Activated CD4-positive, alpha-beta memory T cell treated with anti-CD3 and anti-CD28 coated beads for 36 hours (primary cell): Measurements from ENCODE around the gene SULT1A2. TPM values are rescaled to one million over a fixed set of nuclear protein-coding genes. Genes with fewer than 3 reads are reported as not detected.
"Not testable (repeated sequence)": the region's sequence is repeated elsewhere in the genome, so short reads cannot be mapped to it uniquely, and the experiment has no call there.

Experiments used
- CTCF ChIA-PET: fragments of 350-600 bp; sonication (Branson Sonifier 250); formaldehyde crosslinking; loops from one replicate; lab custom pipeline; 2021; ENCODE audit warnings: antibody characterized with exemption, inconsistent platforms; lab: Charles Lee
- POLR2A ChIA-PET: fragments of 350-600 bp; sonication (Branson Sonifier 250); formaldehyde crosslinking; loops from one replicate; lab custom pipeline; 2021; ENCODE audit warnings: antibody characterized with exemption; lab: Charles Lee
- DNase-seq: peaks from one replicate; pipeline ENCODE4 v3.0.0-alpha.2; 2020
- H3K27ac Mint-ChIP-seq: one replicate; pipeline ENCODE4 v1.8.0; 2021; ENCODE audit warnings: mixed read lengths
- H3K27me3 Mint-ChIP-seq: one replicate; pipeline ENCODE4 v1.8.0; 2021; ENCODE audit warnings: mixed read lengths
- H3K36me3 Mint-ChIP-seq: one replicate; pipeline ENCODE4 v1.8.0; 2021; ENCODE audit warnings: mixed read lengths
- H3K4me1 Mint-ChIP-seq: one replicate; pipeline ENCODE4 v1.8.0; 2021; ENCODE audit warnings: low read depth, mixed read lengths
- H3K4me3 Mint-ChIP-seq: one replicate; pipeline ENCODE4 v1.8.0; 2021; ENCODE audit warnings: mild to moderate bottlenecking, mixed read lengths
- H3K9me3 Mint-ChIP-seq: one replicate; pipeline ENCODE4 v1.8.0; 2021; ENCODE audit warnings: mixed read lengths
- intact Hi-C: fragments of 100-400 bp; cut with micrococcal nuclease; formaldehyde crosslinking; loops from one replicate; pipeline ENCODE4 v1.15.1; 2023
- total RNA-seq, 2 experiments: library from RNA; stranded (reverse); gene quantifications; one replicate each; pipeline ENCODE4 v1.2.3, GENCODE V29; 2021

Gene SULT1A2
- total RNA-seq, 2 experiments from 2014 or later, result 0.24 TPM; not detected in 1

DNA sequence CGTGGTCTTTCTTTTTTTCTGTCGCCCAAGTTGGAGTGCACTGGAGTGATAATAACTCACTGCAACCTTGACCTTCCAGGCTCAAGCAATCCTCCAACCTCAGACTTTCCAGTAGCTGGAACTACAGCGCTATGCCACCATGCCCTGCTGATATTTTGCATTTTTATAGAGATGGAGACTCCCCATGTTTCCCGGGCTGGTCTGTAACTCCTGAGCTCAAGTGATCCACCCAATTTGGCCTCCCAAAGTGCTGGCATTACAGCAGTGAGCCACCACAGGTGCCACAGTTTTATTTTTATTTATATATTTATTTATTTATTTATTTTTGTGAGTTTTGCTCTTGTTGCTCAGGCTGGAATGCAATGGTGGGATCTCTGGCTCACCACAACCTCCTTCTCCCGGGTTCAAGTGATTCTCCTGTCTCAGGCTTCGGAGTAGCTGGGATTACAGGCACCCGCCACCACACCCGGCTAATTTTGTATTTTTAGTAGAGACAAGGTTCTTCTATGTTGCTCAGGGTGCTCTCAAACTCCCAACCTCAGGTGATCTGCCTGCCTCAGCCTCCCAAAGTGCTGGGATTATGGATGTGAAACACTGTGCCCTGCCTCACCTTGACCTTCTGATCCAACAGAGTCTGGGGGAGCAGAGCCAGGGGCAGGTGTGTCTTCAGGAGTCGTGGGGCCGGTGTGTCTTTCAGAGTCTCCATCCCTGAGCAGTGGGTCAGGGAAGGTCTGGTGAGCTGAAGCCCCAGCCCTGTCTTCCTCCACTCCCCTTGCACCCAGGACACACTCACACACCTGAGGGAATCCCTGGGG lies 11.0 kb upstream of the SULT1A2 start:
- H3K4me1 Mint-ChIP-seq, intact Hi-C loops, H3K9me3 Mint-ChIP-seq, H3K4me3 Mint-ChIP-seq, H3K36me3 Mint-ChIP-seq, DNase-seq, H3K27me3 Mint-ChIP-seq, H3K27ac Mint-ChIP-seq, CTCF ChIA-PET, POLR2A ChIA-PET: not testable (repeated sequence)

DNA sequence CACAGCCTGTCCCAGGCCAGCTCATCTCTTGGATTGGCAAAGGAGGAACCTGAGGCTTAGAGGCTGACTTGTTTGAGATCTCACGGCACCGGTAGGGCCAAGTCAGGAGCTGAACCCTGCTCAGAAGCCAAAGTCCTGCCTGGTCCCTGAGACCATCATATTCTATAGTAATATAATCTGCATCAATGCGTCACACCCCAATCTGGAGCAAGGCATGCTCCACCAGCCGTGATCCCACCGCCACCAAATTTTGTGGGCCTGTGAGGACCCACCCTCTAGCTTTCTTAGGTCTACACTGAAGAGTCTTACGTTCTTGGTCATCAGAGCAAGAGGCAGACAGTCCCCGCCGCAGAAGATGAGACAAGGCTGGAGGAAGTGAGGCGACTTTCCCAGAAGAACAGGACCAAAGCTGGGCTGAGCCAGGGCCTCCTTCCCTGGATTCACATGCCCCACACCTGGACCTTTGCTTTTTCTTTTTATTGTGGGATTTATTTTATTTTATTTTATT lies 10.3 kb upstream of the SULT1A2 start:
- intact Hi-C loops, result no loop called here
- CTCF ChIA-PET, result no interaction called here
- Mint-ChIP-seq H3K4me1 (peaks cover 4% of the 10 kb centered on the region), H3K27me3 (no peaks in the 10 kb centered on the region), H3K27ac (no peak overlapping the region), H3K9me3 (no peaks in the 10 kb centered on the region), H3K4me3 (no peak overlapping the region), H3K36me3 (peaks cover 2% of the 10 kb centered on the region)
- POLR2A ChIA-PET, result no interaction called here
- no peak for DNase-seq

DNA sequence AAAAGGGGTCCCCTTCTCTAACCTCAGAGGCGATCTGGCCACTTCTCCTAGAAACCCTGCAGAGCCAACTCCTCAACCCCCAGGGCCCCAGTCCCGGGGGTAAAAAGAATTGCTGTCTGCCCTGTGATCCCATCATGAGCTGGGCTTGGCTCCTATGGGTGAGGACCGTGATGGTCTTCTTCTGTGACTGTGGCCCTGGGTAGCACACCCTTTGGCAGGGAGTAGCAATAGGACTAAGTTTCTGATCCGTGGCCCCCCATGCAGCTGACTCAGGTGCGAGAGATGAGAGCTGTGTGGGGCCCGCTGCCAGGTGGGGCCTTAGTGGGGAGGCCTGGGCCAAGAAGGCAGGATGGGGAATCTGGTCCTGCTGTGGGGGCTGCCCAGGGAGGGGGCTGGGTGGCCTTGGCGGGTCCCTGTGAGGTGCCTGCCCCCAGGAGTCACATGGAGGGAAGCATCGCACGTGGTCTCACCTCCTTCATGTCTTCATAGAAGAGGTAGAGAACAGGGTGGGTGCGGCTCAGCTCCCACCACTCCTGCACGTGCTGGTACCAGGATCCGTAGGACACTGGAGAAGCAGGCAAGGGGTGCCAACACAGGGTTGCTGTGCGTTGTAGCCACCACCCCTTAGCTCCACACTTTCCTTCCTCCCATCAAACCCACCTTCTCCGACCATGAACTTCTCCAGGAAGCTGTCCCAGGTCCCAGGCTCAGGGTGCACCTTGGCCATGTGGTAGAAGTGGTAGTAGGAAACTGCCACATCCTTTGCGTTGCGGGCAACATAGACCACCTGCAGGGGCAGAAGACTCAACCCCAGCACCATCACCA lies 9.7 kb upstream of the SULT1A2 start:
- H3K4me3 Mint-ChIP-seq, result no peak overlapping the region
- peaks cover 2% of the 10 kb centered on the region for H3K36me3 Mint-ChIP-seq
- no peaks in the 10 kb centered on the region for H3K9me3 Mint-ChIP-seq
- H3K27me3 Mint-ChIP-seq, result no peaks in the 10 kb centered on the region
- intact Hi-C loops, result no loop called here
- no peak overlapping the region for H3K27ac Mint-ChIP-seq
- peaks cover 4% of the 10 kb centered on the region for H3K4me1 Mint-ChIP-seq
- no peak for DNase-seq
- POLR2A ChIA-PET, result no interaction called here
- CTCF ChIA-PET, result no interaction called here

DNA sequence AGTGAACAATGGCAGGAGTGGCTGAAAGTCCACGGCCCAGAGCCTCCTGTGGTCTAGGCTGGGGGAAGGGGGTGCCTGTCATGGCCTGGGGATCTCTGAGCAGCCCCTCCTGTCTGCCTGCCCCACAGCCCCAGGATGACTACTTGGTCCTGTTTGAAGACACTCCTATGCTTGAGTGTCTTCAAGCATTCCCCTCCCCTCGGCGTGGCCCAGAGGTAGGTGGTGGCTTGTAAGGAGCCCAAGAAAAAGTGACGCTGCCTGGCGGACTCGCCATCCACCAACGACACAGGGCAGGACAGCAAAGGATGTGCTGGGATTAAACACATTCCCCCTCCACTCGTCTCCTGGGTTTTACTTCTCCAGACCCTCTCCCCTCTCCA lies 7.3 kb upstream of the SULT1A2 start:
- no peak for DNase-seq
- peaks cover 2% of the 10 kb centered on the region for H3K36me3 Mint-ChIP-seq
- POLR2A ChIA-PET, result no interaction called here
- CTCF ChIA-PET, result no interaction called here
- no peaks in the 10 kb centered on the region for H3K27me3 Mint-ChIP-seq
- H3K9me3 Mint-ChIP-seq, result no peaks in the 10 kb centered on the region
- no peak overlapping the region for H3K4me3 Mint-ChIP-seq
- no peak overlapping the region for H3K27ac Mint-ChIP-seq
- intact Hi-C loops, result no loop called here
- no peaks in the 10 kb centered on the region for H3K4me1 Mint-ChIP-seq

DNA sequence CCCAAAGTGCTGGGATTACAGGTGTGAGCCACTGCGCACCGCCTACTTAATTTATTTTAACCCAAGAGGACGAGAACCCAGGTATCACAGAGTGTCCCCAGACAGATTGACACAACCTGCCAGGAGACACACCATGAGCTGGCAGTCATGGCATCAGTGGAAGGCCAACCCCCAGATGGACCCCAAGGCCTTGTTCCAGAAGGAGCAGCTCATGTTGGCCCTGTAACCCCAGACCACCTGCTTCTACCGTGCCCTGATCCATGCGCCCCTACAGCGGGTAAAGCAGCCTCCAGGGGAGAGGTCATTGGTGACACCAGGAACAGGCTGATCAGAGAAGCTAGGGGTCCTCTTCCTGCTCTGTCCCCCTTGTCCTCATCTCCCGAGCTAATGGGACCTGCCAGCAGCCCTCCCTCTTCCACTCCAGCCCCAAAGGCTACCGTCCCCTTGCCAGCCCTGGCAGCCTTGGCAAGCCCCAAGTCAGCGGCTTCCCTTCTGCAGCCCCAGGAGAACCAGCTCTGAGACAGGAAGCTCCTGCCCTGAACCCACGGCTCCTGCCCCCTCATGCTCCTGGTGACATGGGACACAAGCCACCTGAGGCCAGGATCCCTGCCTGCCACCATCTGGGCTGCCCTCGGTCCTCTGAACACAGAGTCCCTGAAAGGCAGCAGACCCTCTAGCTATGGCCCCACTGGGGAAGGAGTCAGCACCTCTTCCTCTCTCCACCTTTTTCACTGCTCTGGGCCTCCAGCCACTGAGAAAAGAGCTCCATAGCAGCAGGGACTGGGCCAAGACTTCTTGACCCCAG lies 6.7 kb upstream of the SULT1A2 start:
- intact Hi-C loops, result no loop called here
- H3K36me3 Mint-ChIP-seq, result peaks cover 2% of the 10 kb centered on the region
- no peak overlapping the region for H3K27ac Mint-ChIP-seq
- ChIA-PET CTCF (no interaction called here), POLR2A (no interaction called here)
- H3K4me1 Mint-ChIP-seq, result no peaks in the 10 kb centered on the region
- no peaks in the 10 kb centered on the region for H3K27me3 Mint-ChIP-seq
- DNase-seq, result no peak
- H3K9me3 Mint-ChIP-seq, result no peaks in the 10 kb centered on the region
- no peak overlapping the region for H3K4me3 Mint-ChIP-seq

DNA sequence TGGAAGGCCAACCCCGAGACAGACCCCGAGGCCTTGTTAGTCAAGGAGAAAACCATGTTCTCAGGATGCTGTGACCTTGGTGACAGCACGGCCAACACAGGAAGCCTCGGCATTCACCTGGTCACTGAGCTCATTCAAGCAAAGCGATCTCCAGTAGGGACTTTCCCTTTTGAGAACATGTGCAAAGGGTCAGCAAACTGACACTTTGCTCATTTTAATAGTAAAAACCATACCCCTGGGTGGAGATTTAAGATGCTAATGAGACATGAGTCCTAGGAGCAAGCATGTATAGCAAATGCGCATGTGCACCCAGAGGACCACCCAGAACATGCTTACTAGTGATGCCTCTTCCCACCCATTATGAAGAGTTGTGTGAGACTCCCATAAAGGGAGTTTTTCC lies 5.7 kb upstream of the SULT1A2 start:
- CTCF ChIA-PET, result no interaction called here
- no peaks in the 10 kb centered on the region for H3K4me1 Mint-ChIP-seq
- intact Hi-C loops, result no loop called here
- POLR2A ChIA-PET, result no interaction called here
- no peak overlapping the region for H3K4me3 Mint-ChIP-seq
- no peaks in the 10 kb centered on the region for H3K27me3 Mint-ChIP-seq
- H3K27ac Mint-ChIP-seq, result no peak overlapping the region
- H3K36me3 Mint-ChIP-seq, result peaks cover 2% of the 10 kb centered on the region
- no peaks in the 10 kb centered on the region for H3K9me3 Mint-ChIP-seq
- DNase-seq, result no peak

DNA sequence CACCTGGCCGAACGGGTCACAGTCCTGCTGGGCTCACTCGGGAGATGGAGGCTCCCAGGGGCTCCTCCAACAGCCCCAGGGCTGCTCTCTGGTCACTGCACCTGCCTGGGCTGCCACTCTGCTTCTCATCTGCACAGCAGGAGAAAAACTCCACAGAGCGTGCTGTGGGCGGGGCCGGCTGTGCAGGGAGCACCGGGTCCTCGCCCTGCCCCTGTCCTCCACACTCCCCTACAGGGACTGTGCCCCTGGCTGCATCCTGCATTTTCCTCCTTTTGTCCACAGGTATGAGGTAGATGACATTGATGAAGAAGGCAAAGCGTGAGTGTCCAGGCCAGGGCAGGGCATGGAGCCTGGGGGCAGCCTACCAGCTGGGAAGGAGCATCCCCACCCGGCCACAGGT lies 5.2 kb upstream of the SULT1A2 start:
- H3K9me3 Mint-ChIP-seq, POLR2A ChIA-PET, intact Hi-C loops, H3K27ac Mint-ChIP-seq, CTCF ChIA-PET, H3K4me1 Mint-ChIP-seq, H3K4me3 Mint-ChIP-seq, DNase-seq, H3K36me3 Mint-ChIP-seq, H3K27me3 Mint-ChIP-seq: not testable (repeated sequence)

DNA sequence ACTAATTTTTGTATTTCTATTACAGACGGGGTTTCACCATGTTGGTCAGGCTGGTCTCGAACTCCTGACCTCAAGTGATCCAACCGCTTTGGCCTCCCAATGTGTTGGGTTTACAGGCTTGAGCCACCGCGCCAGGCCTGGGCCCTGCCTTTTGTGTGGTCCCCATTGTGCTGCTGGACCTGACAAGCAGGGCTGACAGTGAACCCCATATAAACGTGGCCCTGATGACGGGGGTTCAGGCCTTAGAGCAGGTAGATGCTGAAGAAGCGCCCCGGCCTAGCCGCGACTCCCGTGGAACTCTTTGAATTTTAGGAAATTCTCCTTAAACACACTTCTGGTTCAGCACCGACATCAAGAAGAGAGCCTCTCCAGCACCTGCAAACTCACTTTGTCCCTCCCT lies 4.7 kb upstream of the SULT1A2 start:
- H3K27me3 Mint-ChIP-seq, H3K4me3 Mint-ChIP-seq, H3K9me3 Mint-ChIP-seq, POLR2A ChIA-PET, CTCF ChIA-PET, H3K4me1 Mint-ChIP-seq, intact Hi-C loops, DNase-seq, H3K36me3 Mint-ChIP-seq, H3K27ac Mint-ChIP-seq: not testable (repeated sequence)

DNA sequence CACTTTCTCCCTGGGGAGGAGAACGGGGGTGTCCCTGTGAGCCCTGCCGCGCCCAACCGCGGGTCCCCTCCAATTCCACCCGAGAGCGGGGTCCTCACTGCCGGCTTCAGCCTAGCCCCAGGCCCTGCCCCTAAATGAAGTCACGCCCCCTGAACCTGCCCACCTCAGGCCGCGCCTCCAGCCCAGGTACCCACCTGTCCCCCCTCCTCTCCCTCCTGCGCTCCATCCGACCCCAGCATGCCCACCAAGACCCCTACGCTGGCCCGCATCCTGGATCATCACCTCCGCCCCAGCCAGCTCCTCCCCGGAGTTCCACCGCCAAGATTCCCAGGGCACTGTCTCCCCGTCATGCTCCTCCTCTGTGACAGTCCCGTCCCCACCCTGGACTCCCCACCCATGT lies 4.1 kb upstream of the SULT1A2 start:
- CTCF ChIA-PET, DNase-seq, H3K4me1 Mint-ChIP-seq, H3K27ac Mint-ChIP-seq, intact Hi-C loops, POLR2A ChIA-PET, H3K4me3 Mint-ChIP-seq, H3K36me3 Mint-ChIP-seq, H3K9me3 Mint-ChIP-seq, H3K27me3 Mint-ChIP-seq: not testable (repeated sequence)

DNA sequence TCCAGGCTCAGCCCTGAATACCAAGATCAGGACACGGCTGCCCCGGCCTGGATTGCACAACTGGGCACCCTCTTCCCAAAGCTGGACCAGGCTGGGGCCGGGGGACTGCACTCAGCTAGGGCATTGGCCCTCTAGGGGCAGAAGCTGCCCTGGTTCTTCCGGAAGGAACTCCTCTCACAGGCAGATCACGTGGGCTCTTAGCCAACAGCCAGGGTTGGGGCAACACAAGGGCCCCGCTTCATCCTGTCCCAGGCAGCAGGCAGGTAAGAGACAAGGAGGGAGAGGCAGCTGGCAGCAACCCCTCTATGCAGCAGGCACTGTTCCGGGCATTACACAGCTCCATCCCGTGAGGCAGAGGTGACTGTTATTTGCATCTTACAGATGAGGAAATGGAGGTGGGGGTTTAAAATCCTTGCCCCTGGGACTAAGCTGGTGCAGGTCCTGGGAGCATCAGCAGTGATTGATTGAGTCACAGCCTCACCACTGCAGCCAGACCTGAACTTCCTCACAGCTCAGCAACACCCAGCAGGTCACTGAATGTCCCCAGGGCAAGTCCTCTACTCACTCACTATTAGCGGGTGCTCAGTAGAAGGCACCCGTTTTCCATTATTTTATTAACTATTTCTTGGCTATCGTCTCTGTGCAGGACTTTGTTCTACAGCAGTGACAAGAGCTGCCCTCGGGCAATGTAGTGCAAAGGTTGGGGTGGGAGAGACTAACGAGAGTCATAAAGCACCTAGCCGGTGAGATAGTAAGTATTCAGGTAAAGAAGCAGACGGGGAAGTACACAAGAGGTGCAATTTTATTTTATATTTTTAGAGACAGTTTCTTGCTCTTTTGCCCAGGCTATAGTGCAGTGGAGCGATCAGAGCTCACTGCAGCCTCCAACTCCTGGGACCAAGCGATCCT lies 2.8 kb upstream of the SULT1A2 start:
- DNase-seq, H3K27me3 Mint-ChIP-seq, intact Hi-C loops, H3K4me3 Mint-ChIP-seq, H3K9me3 Mint-ChIP-seq, H3K36me3 Mint-ChIP-seq, H3K27ac Mint-ChIP-seq, H3K4me1 Mint-ChIP-seq, CTCF ChIA-PET, POLR2A ChIA-PET: not testable (repeated sequence)

DNA sequence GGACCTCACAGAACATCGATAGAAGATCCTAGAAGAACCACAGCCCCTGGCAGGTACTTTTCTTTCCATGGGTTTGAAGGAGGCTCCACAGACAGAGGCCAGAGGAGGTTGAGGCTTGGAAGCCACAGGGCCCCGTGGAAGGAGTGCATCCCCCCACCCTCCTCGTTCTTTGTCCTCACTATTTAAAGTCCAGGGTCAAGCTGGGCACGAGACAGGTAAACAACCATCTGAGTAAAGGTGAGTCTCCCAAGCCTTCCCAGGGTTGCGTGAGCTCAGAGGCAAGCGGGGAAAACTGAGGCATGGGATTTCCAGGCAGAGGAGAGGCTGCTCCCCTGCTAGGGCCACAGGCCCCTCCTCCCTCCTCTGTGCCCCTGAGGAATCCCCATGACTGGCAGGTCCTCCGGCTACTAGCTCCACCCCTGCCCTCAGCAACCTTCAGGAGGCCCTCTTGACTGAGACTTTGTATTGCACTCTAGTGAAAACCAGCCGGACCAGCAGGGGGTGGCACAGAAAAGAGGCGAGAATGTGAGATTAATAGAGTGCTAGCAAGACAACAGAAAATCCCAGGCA lies 927 bp upstream of the SULT1A2 start:
- intact Hi-C loops, result no loop called here
- H3K36me3 Mint-ChIP-seq, result no peaks in the 10 kb centered on the region
- H3K4me1 Mint-ChIP-seq, result no peaks in the 10 kb centered on the region
- DNase-seq, result no peak
- H3K4me3 Mint-ChIP-seq, result no peak overlapping the region
- H3K27ac Mint-ChIP-seq, result no peak overlapping the region
- ChIA-PET POLR2A (no interaction called here), CTCF (interaction anchor here (0.9 kb wide), 1 partner anchor 24 kb away, joined by 3 read pairs; no protein-coding TSS in a partner anchor)
- no peaks in the 10 kb centered on the region for H3K27me3 Mint-ChIP-seq
- H3K9me3 Mint-ChIP-seq, result no peaks in the 10 kb centered on the region
